B cell (primary cell): ENCODE results near the gene PRKCZ. TPM values are rescaled to one million over a fixed set of nuclear protein-coding genes. Genes with fewer than 3 reads are reported as not detected.

Experiments used
- ATAC-seq: fragments of 200-7000 bp; cut with Tn5 transposase; one replicate; pipeline ENCODE4 v1.10.0; 2021; ENCODE audit warnings: low read depth, mild to moderate bottlenecking, moderate number of reproducible peaks, moderate library complexity
- CTCF ChIA-PET: fragments of 350-600 bp; sonication (Branson Sonifier 250); formaldehyde crosslinking; loops from one replicate; lab custom pipeline; 2021; ENCODE audit warnings: antibody characterized with exemption, inconsistent platforms; lab: Charles Lee
- POLR2A ChIA-PET: fragments of 350-600 bp; sonication (Branson Sonifier 250); formaldehyde crosslinking; loops from one replicate; lab custom pipeline; 2021; ENCODE audit warnings: antibody characterized with exemption; lab: Charles Lee
- DNase-seq: peaks from one replicate; pipeline ENCODE4 v3.0.0; 2013
- H2AFZ ChIP-seq: 2 replicates; pipeline ENCODE4 v1.6.1; 2012; ENCODE audit warnings: mild to moderate bottlenecking, low read depth, low read length; ENCODE audit not compliant: insufficient read depth, poor library complexity, severe bottlenecking
- H3K27ac ChIP-seq, 2 donors: 1 replicate in 1 of 2; 2 replicates in 1 of 2; pipeline ENCODE4 v1.5.1; 2012 to 2013; ENCODE audit warnings: low read length in 2 of 2, mild to moderate bottlenecking in 2 of 2, moderate library complexity in 1 of 2
- H3K27me3 ChIP-seq, 4 experiments: fragments of 200-600 bp in 1 of 4; sonication (generic) in 1 of 4; replicated peaks in 1 of 4; 1 replicate in 2 of 4; 2 replicates in 2 of 4; pipeline versions ENCODE4 v1.6.1 to v1.7.0; 2013 to 2016; ENCODE audit warnings: low read length in 3 of 4, mild to moderate bottlenecking in 2 of 4, mixed read lengths in 1 of 4, moderate library complexity in 1 of 4; ENCODE audit not compliant: insufficient read depth in 4 of 4, control insufficient read depth in 3 of 4; ENCODE audit errors: control extremely low read depth in 1 of 4
- H3K36me3 ChIP-seq, 2 experiments: replicated peaks in 1 of 2; 1 replicate in 1 of 2; 2 replicates in 1 of 2; pipeline versions ENCODE4 v1.6.1 to v1.7.1; 2013; ENCODE audit warnings: low read length in 1 of 2; ENCODE audit not compliant: insufficient read depth in 2 of 2, control insufficient read depth in 1 of 2; ENCODE audit errors: control extremely low read depth in 1 of 2, extremely low read depth in 1 of 2
- H3K4me1 ChIP-seq, 2 donors: fragments of 200-600 bp in 1 of 2; sonication (generic) in 1 of 2; 1 replicate in 1 of 2; 2 replicates in 1 of 2; pipeline versions ENCODE4 v1.5.1 to v1.6.1; 2013 to 2017; ENCODE audit warnings: low read length in 2 of 2; ENCODE audit not compliant: control insufficient read depth in 2 of 2, insufficient read depth in 2 of 2
- H3K4me2 ChIP-seq: replicated peaks from 2 replicates; pipeline ENCODE3; 2012; ENCODE audit warnings: mild to moderate bottlenecking, low read depth, low read length; ENCODE audit not compliant: poor library complexity, severe bottlenecking
- H3K4me3 ChIP-seq, 5 experiments: fragments of 200-600 bp in 1 of 5; sonication (generic) in 1 of 5; 1 replicate in 3 of 5; 2 replicates in 2 of 5; pipeline versions ENCODE4 v1.5.1 to v1.7.0; 2011 to 2016; ENCODE audit warnings: low read length in 4 of 5, mild to moderate bottlenecking in 4 of 5, low read depth in 2 of 5, control low read depth in 1 of 5, moderate library complexity in 1 of 5; ENCODE audit not compliant: insufficient read depth in 1 of 5; ENCODE audit errors: control extremely low read depth in 1 of 5, extremely low read depth in 1 of 5
- H3K79me2 ChIP-seq: fragments of 200-600 bp; sonication (generic); one replicate; pipeline ENCODE4 v1.6.0; 2016; ENCODE audit warnings: low read length; ENCODE audit not compliant: control insufficient read depth, insufficient read depth
- H3K9ac ChIP-seq: fragments of 200-600 bp; sonication (generic); 2 replicates; pipeline ENCODE4 v1.6.1; 2017; ENCODE audit warnings: mild to moderate bottlenecking, low read length, moderate library complexity
- H3K9me3 ChIP-seq, 3 donors: one replicate each; pipeline versions ENCODE4 v1.6.1 to v1.7.1; 2013; ENCODE audit warnings: low read length in 2 of 3; ENCODE audit not compliant: control insufficient read depth in 2 of 3, insufficient read depth in 1 of 3; ENCODE audit errors: control extremely low read depth in 1 of 3
- H4K20me1 ChIP-seq: 2 replicates; pipeline ENCODE4 v1.6.0; 2012; ENCODE audit warnings: mild to moderate bottlenecking, low read length; ENCODE audit not compliant: insufficient read depth, control insufficient read depth, poor library complexity, severe bottlenecking
- H3K27ac Mint-ChIP-seq: one replicate; pipeline ENCODE4 v1.8.0; 2021; ENCODE audit warnings: mixed read lengths
- H3K27me3 Mint-ChIP-seq: one replicate; pipeline ENCODE4 v1.8.0; 2021; ENCODE audit warnings: mixed read lengths
- H3K4me1 Mint-ChIP-seq: one replicate; pipeline ENCODE4 v1.8.0; 2021; ENCODE audit warnings: mixed read lengths
- H3K4me3 Mint-ChIP-seq: one replicate; pipeline ENCODE4 v1.8.0; 2021; ENCODE audit warnings: mixed read lengths
- H3K9me3 Mint-ChIP-seq: one replicate; pipeline ENCODE4 v1.8.0; 2022; ENCODE audit warnings: mixed read lengths; ENCODE audit not compliant: insufficient read depth
- CTCF ChIP-seq: fragments of 200-600 bp; IDR thresholded peaks from one replicate; pipeline ENCODE4 v1.8.0; 2022; ENCODE audit warnings: antibody characterized with exemption, mild to moderate bottlenecking
- EZH2 ChIP-seq: IDR thresholded peaks from 2 replicates; pipeline ENCODE4 v1.6.1; 2012; ENCODE audit warnings: borderline replicate concordance, low read depth, mild to moderate bottlenecking, moderate library complexity, low read length; ENCODE audit not compliant: insufficient read depth, poor library complexity, severe bottlenecking
- WGBS: methylation state at CpG from one replicate; pipeline ENCODE4 v1.1.5; 2013; ENCODE audit warnings: missing lambda C conversion rate; ENCODE audit not compliant: insufficient coverage; 5-methylcytosine and 5-hydroxymethylcytosine counted together
- intact Hi-C: fragments of 100-400 bp; cut with micrococcal nuclease; formaldehyde crosslinking; loops from one replicate; pipeline ENCODE4 v1.10.0; 2022
- polyA plus RNA-seq: library from polyadenylated mRNA; depleted of rRNA; stranded (reverse); fragments of >200 nt; gene quantifications from 2 replicates; pipeline ENCODE4 v1.2.3, GENCODE V29; 2012
- total RNA-seq, 2 donors: library from RNA; stranded (reverse); fragments of 120-200 nt in 1 of 2; gene quantifications; 1 replicate in 1 of 2; 2 replicates in 1 of 2; pipeline versions ENCODE4 v1.2.3 to v1.2.4, GENCODE V29; 2013 to 2022

PRKCZ gene
- total and polyA plus RNA-seq, 2 donors (not counting 1 experiment from before 2014, with no cell fraction given): 17.9 to 53.2 TPM

- H3K79me2 ChIP-seq: peaks cover 21% of the 10 kb centered on the region
- H3K4me1 ChIP-seq: peaks cover 10 to 34% of the 10 kb centered on the region in 2 donors
- no peak overlapping the region for H3K4me3 ChIP-seq
- H3K4me1 Mint-ChIP-seq: peaks cover 17% of the 10 kb centered on the region
- TF ChIP-seq CTCF: no peak
- no peak for TF ChIP-seq EZH2
- DNase-seq (no peak), ATAC-seq (no peak)
- H3K27ac Mint-ChIP-seq: peak overlapping the region; percentile 59
- intact Hi-C loops: loop anchor here (10.0 kb wide), 2 partner anchors 452 to 1232 kb away; no protein-coding TSS in a partner anchor
- no peaks in the 10 kb centered on the region for H3K27me3 Mint-ChIP-seq
- H3K9ac ChIP-seq: no peak overlapping the region
- ChIA-PET CTCF (interaction anchor here (1.1 to 13.5 kb wide), 3 partner anchors 189 to 356 kb away, joined by 3 to 295 read pairs (median 5); no protein-coding TSS in a partner anchor), POLR2A (interaction anchor here (0.6 to 1.0 kb wide), 3 partner anchors 53 to 190 kb away, joined by 3 read pairs; no protein-coding TSS in a partner anchor)
- no peak overlapping the region for H2AFZ ChIP-seq
- H3K27me3 ChIP-seq: no peaks in the 10 kb centered on the region
- H3K36me3 ChIP-seq: peaks cover 0 to 6% of the 10 kb centered on the region in 2 experiments
- peaks cover 6% of the 10 kb centered on the region for H4K20me1 ChIP-seq
- peak overlapping the region; percentile 56 for H3K4me3 Mint-ChIP-seq
- H3K9me3 ChIP-seq: peaks cover 0 to 2% (median 0%) of the 10 kb centered on the region in 3 donors
- no peak overlapping the region for H3K4me2 ChIP-seq
- H3K27ac ChIP-seq: no peak overlapping the region
- WGBS: 92% methylated on average over 26 of the region's 30 CpGs
- no peaks in the 10 kb centered on the region for H3K9me3 Mint-ChIP-seq
These were observed 142.1 kb downstream of the PRKCZ start for GRCh38 chr1:2192031-2192995.
